Neuronal stem cell (in vitro differentiated cells): ENCODE results near the gene YIF1A.

Experiments
- DNase-seq: peaks from one replicate; pipeline ENCODE4 v3.0.0-alpha.2; 2013; ENCODE audit warnings: low spot score
- H2AFZ ChIP-seq: one replicate; pipeline ENCODE4 v1.6.1; 2013; ENCODE audit warnings: mild to moderate bottlenecking, low read length, inconsistent platforms
- H2AK5ac ChIP-seq: 2 replicates; pipeline ENCODE4 v1.6.1; 2013; ENCODE audit warnings: low read depth, mild to moderate bottlenecking, inconsistent platforms, low read length, moderate library complexity, mixed read lengths
- H2BK120ac ChIP-seq: 2 replicates; pipeline ENCODE4 v1.6.1; 2013; ENCODE audit warnings: low read depth, mild to moderate bottlenecking, inconsistent platforms, low read length, moderate library complexity, mixed read lengths
- H2BK12ac ChIP-seq: one replicate; pipeline ENCODE4 v1.6.1; 2013; ENCODE audit warnings: low read length, inconsistent platforms
- H2BK15ac ChIP-seq: 2 replicates; pipeline ENCODE4 v1.6.1; 2013; ENCODE audit warnings: mild to moderate bottlenecking, low read length, inconsistent platforms, mixed read lengths
- H2BK5ac ChIP-seq: one replicate; pipeline ENCODE4 v1.6.1; 2013; ENCODE audit warnings: inconsistent platforms, mild to moderate bottlenecking, low read length, moderate library complexity
- H3K14ac ChIP-seq: one replicate; pipeline ENCODE4 v1.6.1; 2013; ENCODE audit warnings: low read length, inconsistent platforms
- H3K18ac ChIP-seq: 2 replicates; pipeline ENCODE4 v1.6.1; 2013; ENCODE audit warnings: low read length, inconsistent platforms
- H3K23ac ChIP-seq: 2 replicates; pipeline ENCODE4 v1.6.1; 2013; ENCODE audit warnings: low read depth, mild to moderate bottlenecking, mixed read lengths, low read length, inconsistent platforms; ENCODE audit not compliant: poor library complexity
- H3K27ac ChIP-seq: replicated peaks from 3 replicates; pipeline ENCODE4 v1.5.1; 2013; ENCODE audit warnings: low read length, inconsistent platforms
- H3K27me3 ChIP-seq, 3 experiments: 2 replicates each; pipeline ENCODE4 v1.6.1; 2013; ENCODE audit warnings: low read length in 3 of 3, mild to moderate bottlenecking in 2 of 3, inconsistent platforms in 1 of 3, low read depth in 1 of 3, mixed read lengths in 1 of 3, moderate library complexity in 1 of 3; ENCODE audit not compliant: control insufficient read depth in 3 of 3, insufficient read depth in 3 of 3
- H3K36me3 ChIP-seq, 2 donors: replicated peaks in 1 of 2; 2 replicates each; pipeline ENCODE4 v1.6.1; 2013; ENCODE audit warnings: low read length in 2 of 2; ENCODE audit not compliant: control insufficient read depth in 2 of 2, insufficient read depth in 2 of 2
- H3K4ac ChIP-seq: 2 replicates; pipeline ENCODE4 v1.6.1; 2013; ENCODE audit warnings: inconsistent platforms, mild to moderate bottlenecking, low read length, moderate library complexity
- H3K4me1 ChIP-seq, 2 donors: 1 replicate in 1 of 2; 2 replicates in 1 of 2; pipeline ENCODE4 v1.6.1; 2013; ENCODE audit warnings: low read length in 2 of 2, low read depth in 1 of 2; ENCODE audit not compliant: control insufficient read depth in 2 of 2, insufficient read depth in 1 of 2
- H3K4me2 ChIP-seq: one replicate; pipeline ENCODE4 v1.6.1; 2013; ENCODE audit warnings: mild to moderate bottlenecking, low read length, inconsistent platforms; ENCODE audit not compliant: insufficient read depth, poor library complexity, severe bottlenecking
- H3K4me3 ChIP-seq, 2 donors: 2 replicates each; pipeline ENCODE4 v1.5.1; 2013; ENCODE audit warnings: low read length in 2 of 2, mild to moderate bottlenecking in 2 of 2, inconsistent platforms in 1 of 2, moderate library complexity in 1 of 2
- H3K79me1 ChIP-seq: one replicate; pipeline ENCODE4 v1.6.1; 2013; ENCODE audit warnings: low read depth, mild to moderate bottlenecking, inconsistent platforms, low read length, moderate library complexity
- H3K9ac ChIP-seq: one replicate; pipeline ENCODE4 v1.6.1; 2013; ENCODE audit warnings: mild to moderate bottlenecking, low read depth, low read length, inconsistent platforms; ENCODE audit not compliant: poor library complexity
- H3K9me3 ChIP-seq, 2 donors: replicated peaks in 1 of 2; 2 replicates each; pipeline versions ENCODE3 to v1.6.1; 2013; ENCODE audit warnings: low read length in 2 of 2, mild to moderate bottlenecking in 2 of 2, inconsistent platforms in 1 of 2, low read depth in 1 of 2, mixed read lengths in 1 of 2, moderate library complexity in 1 of 2; ENCODE audit not compliant: control insufficient read depth in 2 of 2, insufficient read depth in 1 of 2
- H4K8ac ChIP-seq: one replicate; pipeline ENCODE4 v1.6.1; 2013; ENCODE audit warnings: low read depth, mild to moderate bottlenecking, inconsistent platforms, low read length, moderate library complexity
- H4K91ac ChIP-seq: one replicate; pipeline ENCODE4 v1.6.1; 2013; ENCODE audit warnings: low read length, low read depth, mild to moderate bottlenecking, inconsistent platforms; ENCODE audit not compliant: poor library complexity
- WGBS, 2 donors: extraction: QIAGEN DNeasy Blood & Tissue Kit; methylation state at CpG; one replicate each; pipeline ENCODE4 v1.1.7; 2013; ENCODE audit warnings: missing lambda C conversion rate in 2 of 2, mixed read lengths in 1 of 2; ENCODE audit not compliant: insufficient read length in 2 of 2, insufficient replicate concordance in 1 of 2; ENCODE audit errors: extremely low coverage in 2 of 2; 5-methylcytosine and 5-hydroxymethylcytosine counted together

Gene YIF1A

GRCh38 chr11:66335531-66336233, 46.7 kb upstream of the YIF1A start:
- Histone ChIP-seq H3K14ac (peak overlapping the region; percentile 94), H3K27ac (no peak overlapping the region)

DNA sequence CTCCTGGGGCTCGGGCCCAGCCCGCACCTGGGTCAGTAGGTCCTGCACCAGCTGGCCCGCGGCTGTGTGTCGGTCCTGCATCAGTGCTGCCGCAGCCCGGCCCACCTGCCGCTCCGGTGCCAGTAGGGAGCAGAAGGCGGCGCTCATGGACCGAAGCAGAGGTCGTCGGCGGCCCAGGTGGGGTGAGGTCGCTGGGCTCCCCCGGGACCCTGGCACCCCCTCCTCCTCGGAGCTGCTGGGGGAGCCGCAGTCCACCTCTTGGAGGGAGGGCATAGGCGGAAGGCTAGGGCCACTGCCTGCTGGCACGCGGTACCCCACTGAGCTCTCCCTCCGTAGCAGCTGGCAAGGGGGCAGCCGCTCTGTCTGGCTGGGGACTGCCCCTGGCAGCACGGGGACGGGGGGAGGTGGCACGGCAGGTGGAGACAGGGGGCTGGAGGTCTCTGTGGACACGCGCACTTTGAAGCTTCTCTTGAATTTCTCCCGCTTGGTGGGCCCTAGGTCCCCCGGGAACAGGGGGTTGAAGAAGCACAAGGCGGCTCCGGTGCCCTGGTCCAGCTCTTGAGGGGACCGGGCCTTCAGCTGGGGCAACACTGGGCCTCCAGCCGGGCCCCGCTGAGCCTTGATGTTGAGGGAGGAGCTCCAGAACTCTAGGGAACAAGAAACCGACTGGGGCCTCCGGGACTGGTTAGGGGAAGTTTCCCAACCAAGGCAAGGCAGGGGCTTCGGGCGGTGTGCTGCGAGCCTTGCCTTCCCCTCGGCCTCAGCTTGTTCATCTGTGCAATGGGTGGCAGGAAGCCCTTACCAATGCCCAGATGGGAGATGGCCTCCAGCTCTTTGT, 45.9 kb upstream of the YIF1A start:
- H3K14ac ChIP-seq, result no peak overlapping the region
- H3K18ac ChIP-seq, result peak overlapping the region; percentile 76
- peak overlapping the region; percentile 98 for H2BK15ac ChIP-seq
- H2AK5ac ChIP-seq, result peak overlapping the region; percentile 12
- H3K27ac ChIP-seq, result no peak overlapping the region
- no peaks in the 10 kb centered on the region for H3K9me3 ChIP-seq
- DNase-seq, result no peak
- H3K4ac ChIP-seq, result no peak overlapping the region
- peak overlapping the region; percentile 70 for H3K9ac ChIP-seq
- no CpG with 5 or more reads among the region's 42 CpGs for WGBS, 2 donors
- H3K79me1 ChIP-seq, result peaks cover 5% of the 10 kb centered on the region
- H2AFZ ChIP-seq, result peak overlapping the region; percentile 87
- peak overlapping the region; percentile 17 for H4K8ac ChIP-seq
- peak overlapping the region; percentile 97 for H3K4me2 ChIP-seq
- H3K27me3 ChIP-seq, result no peaks in the 10 kb centered on the region
- H3K23ac ChIP-seq, result peak overlapping the region; percentile 81
- H2BK120ac ChIP-seq, result no peak overlapping the region
- peaks cover 15 to 24% of the 10 kb centered on the region in 2 donors for H3K4me1 ChIP-seq
- peak overlapping the region in 1 of 2 donors; percentile 53 for H3K4me3 ChIP-seq
- peak overlapping the region; percentile 77 for H2BK5ac ChIP-seq
- H2BK12ac ChIP-seq, result peak overlapping the region; percentile 99
- peaks cover 14 to 19% of the 10 kb centered on the region in 2 donors for H3K36me3 ChIP-seq
- H4K91ac ChIP-seq, result peak overlapping the region; percentile 24

More at GRCh38 chr11:66335531-66336233, 46.7 kb upstream of the YIF1A start:
- peak overlapping the region; percentile 75 for H2BK5ac ChIP-seq
- H3K9ac ChIP-seq, result peak overlapping the region; percentile 81
- no peaks in the 10 kb centered on the region for H3K9me3 ChIP-seq
- peak overlapping the region; percentile 53 to 76 for H3K4me3 ChIP-seq
- WGBS, 2 donors, result no CpG with 5 or more reads among the region's 35 CpGs
- no peak overlapping the region for H4K91ac ChIP-seq
- H2BK15ac ChIP-seq, result peak overlapping the region; percentile 99
- peak overlapping the region; percentile 7 for H4K8ac ChIP-seq
- H3K23ac ChIP-seq, result peak overlapping the region; percentile 81
- no peak overlapping the region for H2BK120ac ChIP-seq
- no peak for DNase-seq
- peak overlapping the region; percentile 37 for H3K4ac ChIP-seq
- peaks cover 19 to 28% of the 10 kb centered on the region in 2 donors for H3K36me3 ChIP-seq
- H2AFZ ChIP-seq, result peak overlapping the region; percentile 87
- peak overlapping the region; percentile 0 for H2AK5ac ChIP-seq
- peak overlapping the region; percentile 97 for H3K4me2 ChIP-seq
- peak overlapping the region; percentile 61 for H3K18ac ChIP-seq
- peak overlapping the region; percentile 97 for H2BK12ac ChIP-seq
- H3K79me1 ChIP-seq, result peaks cover 5% of the 10 kb centered on the region
- no peaks in the 10 kb centered on the region for H3K27me3 ChIP-seq
- peaks cover 15 to 24% of the 10 kb centered on the region in 2 donors for H3K4me1 ChIP-seq

DNA sequence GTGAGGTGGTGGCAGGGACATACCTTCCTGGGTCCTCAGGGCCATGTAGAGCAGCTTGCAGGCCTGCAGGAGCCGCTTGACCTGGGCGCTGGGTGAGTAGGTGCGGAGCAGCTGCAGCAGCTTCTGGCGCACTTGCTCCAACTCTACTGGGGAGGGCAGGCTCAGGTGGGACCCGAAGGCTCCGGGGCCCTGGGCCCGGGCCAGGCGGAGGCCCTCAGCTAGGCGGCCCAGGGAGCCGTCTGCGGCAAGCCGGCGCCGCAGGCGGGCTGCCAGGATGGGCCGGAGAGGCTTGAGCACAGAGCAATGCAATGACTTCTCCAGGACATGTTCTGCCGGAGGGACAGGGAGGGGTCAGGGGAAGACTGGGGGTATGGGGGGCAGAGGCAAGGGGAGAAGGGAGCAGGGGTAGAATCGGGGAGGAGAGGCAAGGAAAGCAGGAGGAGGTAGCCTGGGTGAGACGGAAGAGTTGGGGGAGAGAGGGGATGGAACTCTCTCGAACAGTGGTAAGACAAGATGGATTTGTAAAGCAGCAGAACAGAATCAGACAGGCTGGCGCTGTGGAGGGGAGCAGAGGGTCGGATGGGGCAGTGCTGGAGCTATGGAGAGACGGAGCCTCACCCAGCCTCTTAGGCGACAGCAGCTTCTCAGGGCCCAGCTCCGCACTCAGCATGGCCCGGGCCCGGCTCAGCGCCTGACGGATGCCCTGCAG, 45.1 kb upstream of the YIF1A start:
- WGBS, 2 donors, result no CpG with 5 or more reads among the region's 29 CpGs
- H2BK12ac ChIP-seq, result peak overlapping the region; percentile 99
- H3K4me2 ChIP-seq, result no peak overlapping the region
- H3K4me3 ChIP-seq, result no peak overlapping the region
- H4K8ac ChIP-seq, result peak overlapping the region; percentile 17
- peaks cover 12% of the 10 kb centered on the region in 2 donors for H3K36me3 ChIP-seq
- no peak overlapping the region for H3K14ac ChIP-seq
- H3K4me1 ChIP-seq, result peaks cover 15 to 24% of the 10 kb centered on the region in 2 donors
- no peak overlapping the region for H3K23ac ChIP-seq
- H2BK15ac ChIP-seq, result peak overlapping the region; percentile 1
- peak overlapping the region; percentile 77 for H2BK5ac ChIP-seq
- no peak overlapping the region for H3K27ac ChIP-seq
- peak overlapping the region; percentile 12 for H2AK5ac ChIP-seq
- peaks cover 5% of the 10 kb centered on the region for H3K79me1 ChIP-seq
- H4K91ac ChIP-seq, result no peak overlapping the region
- no peaks in the 10 kb centered on the region for H3K27me3 ChIP-seq
- H2BK120ac ChIP-seq, result no peak overlapping the region
- no peaks in the 10 kb centered on the region for H3K9me3 ChIP-seq
- DNase-seq, result no peak
- H3K9ac ChIP-seq, result no peak overlapping the region
- no peak overlapping the region for H3K4ac ChIP-seq
- no peak overlapping the region for H3K18ac ChIP-seq
- no peak overlapping the region for H2AFZ ChIP-seq
